HG02759 (cell line): ENCODE results near the gene IL21R.
"Not testable (repeated sequence)": the region's sequence is repeated elsewhere in the genome, so short reads cannot be mapped to it uniquely, and the experiment has no call there.

Experiments
- ATAC-seq: cut with Tn5 transposase; IDR thresholded peaks from one replicate; pipeline ENCODE4 v1.9.1; 2021; ENCODE audit warnings: mild to moderate bottlenecking, moderate library complexity; ENCODE audit not compliant: unreplicated experiment

Gene IL21R

GRCh38 chr16:27400751-27401620, 988 bp upstream of the IL21R start:
- ATAC-seq, result no peak

DNA sequence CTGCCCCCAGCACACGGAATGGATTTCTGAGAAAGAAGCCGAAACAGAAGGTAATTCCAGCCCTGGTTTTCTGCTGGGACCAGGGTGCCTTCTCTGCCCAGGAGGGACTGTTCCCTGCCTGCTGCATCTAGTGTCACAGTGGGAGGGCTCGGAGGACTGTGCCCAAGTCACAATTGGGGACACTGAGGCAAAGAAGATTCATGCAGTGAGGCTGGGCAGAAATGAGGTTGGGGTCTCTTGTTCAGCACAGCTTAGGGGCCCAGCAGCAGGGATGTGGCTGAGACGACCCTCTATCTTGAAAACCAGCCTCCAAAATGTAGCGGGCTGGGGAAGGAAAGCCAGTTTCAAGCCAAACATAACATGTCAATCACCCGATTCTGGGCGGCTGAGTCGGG, 592 bp downstream of the IL21R start:
- ATAC-seq, result no peak

DNA sequence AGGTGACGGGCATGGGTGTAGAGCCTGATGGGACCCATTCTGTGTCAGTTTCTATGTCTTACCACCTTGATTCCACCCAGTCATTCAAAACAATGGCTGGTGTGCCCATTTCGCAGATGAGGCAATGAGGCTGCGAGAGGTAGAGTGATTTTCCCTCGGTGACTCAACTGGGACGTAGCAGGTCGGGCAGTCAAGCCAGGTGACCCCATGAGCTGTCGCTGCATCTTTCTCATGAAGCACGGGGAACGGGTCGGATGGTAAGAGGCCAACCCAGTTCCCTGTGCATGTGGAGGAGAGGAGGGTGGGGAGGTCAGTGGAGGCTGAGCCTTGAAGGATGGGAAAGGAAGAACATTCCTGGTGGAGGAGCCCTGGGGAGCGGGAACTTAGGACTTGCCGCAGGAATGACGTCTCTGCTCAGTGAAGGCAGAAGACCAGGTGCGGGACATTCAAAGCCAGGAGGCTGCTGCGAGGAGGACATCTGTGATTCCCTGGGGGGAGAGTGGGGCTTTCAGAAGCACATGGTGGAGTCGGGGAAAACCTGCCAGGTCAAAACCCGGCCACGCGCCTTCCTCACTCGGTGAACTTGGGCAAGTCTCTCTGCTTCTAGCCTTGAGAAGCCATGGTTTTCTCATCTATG, 1.1 kb downstream of the IL21R start:
- ATAC-seq, result peak; percentile 16

GRCh38 chr16:27403601-27403992, 1.6 kb downstream of the IL21R start:
- ATAC-seq, result no peak

GRCh38 chr16:27404163-27404823, 2.3 kb downstream of the IL21R start:
- no peak for ATAC-seq

DNA sequence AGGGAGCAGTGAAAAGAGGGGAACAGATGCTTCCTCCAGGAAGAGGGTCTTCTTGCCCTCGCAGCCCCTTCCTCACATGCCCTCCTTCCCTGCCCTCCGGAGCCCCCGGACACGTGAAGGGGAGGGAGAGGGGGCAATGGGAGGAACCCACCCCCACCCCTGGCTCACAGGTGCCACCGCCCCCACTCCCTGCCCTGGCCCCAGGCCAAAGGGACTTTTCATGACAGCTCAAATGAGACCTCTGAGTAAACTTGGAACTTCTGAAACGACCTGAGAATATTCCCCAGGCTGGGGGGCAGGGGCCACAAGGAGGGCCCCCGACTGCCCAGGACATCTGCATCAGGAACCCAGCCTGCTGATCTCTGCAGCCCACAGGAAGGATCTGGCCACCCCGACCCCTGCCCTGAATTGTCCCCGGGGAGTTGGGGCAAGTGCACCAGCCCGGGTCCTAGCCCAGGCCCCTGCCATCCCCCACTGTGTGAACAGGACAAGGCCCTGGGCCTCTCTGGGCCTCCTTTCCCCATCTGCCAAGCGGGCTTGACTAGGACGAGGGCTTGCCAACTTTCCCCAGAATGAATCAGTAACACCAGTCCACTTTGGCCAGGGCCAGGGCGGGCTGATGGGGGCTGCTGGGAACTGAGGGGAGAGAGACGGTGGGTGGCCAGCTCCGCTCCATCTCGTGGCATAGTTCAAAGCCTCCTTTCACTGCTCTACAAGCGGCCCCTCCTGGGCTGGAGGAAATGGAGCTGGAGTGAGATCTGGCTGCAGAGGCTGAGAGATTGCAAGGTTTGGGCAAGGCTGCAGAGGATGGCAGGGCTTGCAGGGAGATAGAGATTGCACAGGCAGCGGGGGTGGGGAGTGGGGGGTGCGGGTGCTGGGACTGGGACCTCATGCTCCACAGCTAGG, 3.8 kb downstream of the IL21R start:
- ATAC-seq, result no peak

GRCh38 chr16:27406511-27407128, 4.6 kb downstream of the IL21R start:
- no peak for ATAC-seq

DNA sequence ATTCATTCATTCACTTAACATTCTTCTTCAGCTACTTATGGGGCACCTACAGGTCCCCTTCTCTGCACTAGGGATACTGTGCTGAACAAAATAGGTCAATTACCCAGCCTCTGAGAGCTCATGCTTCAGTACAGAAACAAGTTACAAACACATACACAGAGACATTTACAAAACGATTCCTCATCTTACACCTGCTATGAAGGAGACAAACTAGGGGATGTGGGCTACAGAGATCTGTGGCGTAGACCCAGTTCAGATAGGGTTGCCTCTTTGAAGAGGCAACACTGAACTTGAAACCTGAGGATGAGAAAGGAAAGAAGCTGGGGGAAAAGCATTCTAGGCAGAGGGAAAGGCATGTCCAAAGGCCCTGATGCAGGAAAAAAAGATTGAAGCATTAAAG, 5.2 kb downstream of the IL21R start:
- ATAC-seq, result no peak

- ATAC-seq, result peak; percentile 45
Measured at GRCh38 chr16:27408012-27408601, 6.1 kb downstream of the IL21R start.

- peak; percentile 26 for ATAC-seq
Measured at GRCh38 chr16:27408602-27409031, 6.6 kb downstream of the IL21R start.

- ATAC-seq, result not testable (repeated sequence)
Measured at GRCh38 chr16:27409958-27410357, 8.0 kb downstream of the IL21R start.

- no peak for ATAC-seq
Measured at GRCh38 chr16:27410761-27411160, 8.8 kb downstream of the IL21R start.

- no peak for ATAC-seq
Measured at GRCh38 chr16:27413956-27414355, 12.0 kb downstream of the IL21R start.

DNA sequence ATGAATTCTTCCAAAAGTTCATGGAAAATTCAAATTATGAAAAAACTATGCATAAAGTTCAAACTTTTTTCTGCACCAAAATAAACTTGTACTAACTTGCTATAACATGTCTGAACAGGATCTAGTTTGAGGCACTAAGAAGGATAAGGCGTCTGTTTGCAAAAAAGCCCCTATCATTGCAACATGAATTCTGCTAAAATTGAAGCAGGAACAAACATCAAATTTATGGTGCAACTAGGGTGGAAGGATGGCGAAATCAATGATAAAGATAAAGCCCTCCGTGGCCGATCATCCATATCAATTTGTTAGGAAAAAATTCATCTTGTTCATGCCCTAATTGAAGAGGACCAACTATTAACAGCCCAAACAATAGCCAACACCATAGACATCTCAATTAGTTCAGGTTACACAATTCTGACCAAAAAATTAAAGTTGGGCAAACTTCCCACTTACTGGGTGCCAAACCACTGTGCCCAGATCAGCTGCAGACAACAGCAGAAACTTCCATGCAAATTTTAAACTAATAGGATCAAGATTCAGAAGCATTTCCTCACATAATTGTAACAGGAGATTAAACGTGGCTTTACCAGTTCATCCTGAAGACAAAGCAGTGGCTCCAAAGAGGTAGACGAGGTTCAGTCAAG, 12.9 kb downstream of the IL21R start:
- no peak for ATAC-seq

- no peak for ATAC-seq
Measured at GRCh38 chr16:27417047-27417671, 15.2 kb downstream of the IL21R start.

DNA sequence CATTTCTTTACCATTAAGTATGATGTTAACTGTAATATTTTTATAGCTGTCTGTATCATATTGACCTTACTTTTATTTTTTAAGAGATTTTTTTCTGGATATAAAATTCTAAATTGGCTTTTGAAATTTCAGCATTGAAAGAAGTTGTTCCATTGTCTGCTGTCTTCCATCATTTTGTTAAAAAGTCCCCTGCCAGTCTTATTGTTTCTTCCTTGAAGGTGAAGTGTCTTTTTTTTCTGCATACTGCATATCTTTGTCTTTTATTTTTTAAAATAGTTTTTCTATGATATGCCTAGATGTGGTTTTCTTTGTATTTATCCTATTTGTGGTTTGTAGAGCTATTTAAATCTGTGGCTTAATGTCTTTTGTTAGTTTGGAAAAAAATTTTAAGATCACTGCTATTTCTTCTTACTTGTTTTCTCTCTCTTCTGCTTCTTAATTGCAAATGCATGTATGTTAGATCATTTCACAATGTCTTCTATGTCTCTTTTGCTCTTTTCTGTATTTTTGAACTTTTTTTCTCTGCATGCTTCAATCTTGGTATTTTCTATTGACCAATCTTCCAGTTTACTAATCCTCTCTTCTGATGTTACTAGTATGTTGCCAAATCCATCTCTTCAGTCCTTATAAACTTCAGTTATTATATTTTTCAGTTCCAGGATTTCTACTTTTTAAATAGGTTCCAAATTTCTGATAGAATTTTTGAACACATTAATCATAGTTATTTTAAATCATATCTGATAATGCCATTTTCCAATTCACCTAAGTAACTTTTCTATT, 20.2 kb downstream of the IL21R start:
- ATAC-seq, result no peak

GRCh38 chr16:27424772-27425498, 23.0 kb downstream of the IL21R start:
- no peak for ATAC-seq

DNA sequence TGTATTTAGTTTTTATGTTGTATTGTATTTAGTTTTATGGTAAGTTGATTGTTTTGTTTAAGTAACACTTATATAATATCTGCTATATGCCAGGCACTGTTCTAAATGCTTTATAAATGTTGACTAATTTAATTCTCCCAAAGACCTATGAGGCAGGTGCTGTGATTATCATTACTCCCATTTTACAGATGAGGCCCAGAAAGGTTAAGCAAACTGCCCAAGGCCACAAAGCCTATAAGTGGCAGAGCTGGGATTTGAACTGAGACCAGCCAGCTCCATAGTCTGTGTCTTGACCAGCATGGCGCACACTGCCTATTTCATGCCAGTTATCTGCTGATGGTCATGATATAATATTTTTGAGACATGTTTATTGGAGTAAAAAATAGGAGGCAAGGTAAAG, 24.0 kb downstream of the IL21R start:
- no peak for ATAC-seq
